ENCODE results near the gene ATP8A2.

The ATP8A2 gene

GRCh38 chr13:25375727-25376358 lies 4.1 kb downstream of the ATP8A2 start:
- Mint-ChIP-seq H3K27me3 (peaks cover 70% of the 10 kb centered on the region), H3K27ac (no peak overlapping the region), H3K4me1 (peaks cover 5% of the 10 kb centered on the region), H3K9me3 (no peaks in the 10 kb centered on the region), H3K4me3 (no peak overlapping the region)
- DNase-seq, result peak; percentile 30 to 39
- ATAC-seq, result peak; percentile 41

GRCh38 chr13:25377244-25377962 lies 5.6 kb downstream of the ATP8A2 start:
- Mint-ChIP-seq H3K9me3 (no peaks in the 10 kb centered on the region), H3K4me1 (peaks cover 5% of the 10 kb centered on the region), H3K4me3 (no peak overlapping the region), H3K27ac (no peak overlapping the region), H3K27me3 (peaks cover 72% of the 10 kb centered on the region)
- no peak for ATAC-seq
- no peak for DNase-seq

- no peak for ATAC-seq
- peaks cover 5% of the 10 kb centered on the region for H3K4me1 Mint-ChIP-seq
- H3K4me3 Mint-ChIP-seq, result no peak overlapping the region
- no peak for DNase-seq
- H3K27me3 Mint-ChIP-seq, result peaks cover 71% of the 10 kb centered on the region
- H3K9me3 Mint-ChIP-seq, result no peaks in the 10 kb centered on the region
- no peak overlapping the region for H3K27ac Mint-ChIP-seq
These were observed 6.8 kb downstream of the ATP8A2 start for GRCh38 chr13:25378528-25378927.

DNA sequence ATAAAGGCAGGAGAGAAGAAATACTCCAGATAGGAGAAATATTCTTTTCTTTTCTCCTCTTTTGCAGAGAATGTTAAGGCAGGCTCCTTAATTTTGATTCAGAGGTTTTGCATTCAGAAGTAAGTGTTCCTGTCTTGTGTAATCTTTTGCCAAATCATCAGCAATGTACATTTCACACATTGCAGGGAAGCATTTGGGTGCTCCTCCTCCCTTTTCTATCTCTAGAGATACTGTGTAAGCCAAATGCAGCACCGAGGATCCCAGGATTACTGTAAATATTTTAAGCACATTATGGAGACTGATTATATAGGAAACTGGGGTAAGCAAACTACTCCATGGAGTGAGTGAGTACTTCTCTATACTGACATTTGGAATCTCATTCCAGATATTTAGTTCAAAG lies 7.2 kb downstream of the ATP8A2 start:
- no peak for DNase-seq
- Mint-ChIP-seq H3K27me3 (peaks cover 71% of the 10 kb centered on the region), H3K4me1 (peaks cover 5% of the 10 kb centered on the region), H3K9me3 (no peaks in the 10 kb centered on the region), H3K4me3 (no peak overlapping the region), H3K27ac (no peak overlapping the region)
- no peak for ATAC-seq

GRCh38 chr13:25380082-25380481 lies 8.3 kb downstream of the ATP8A2 start:
- H3K27me3 Mint-ChIP-seq, result peaks cover 71% of the 10 kb centered on the region
- peak overlapping the region in 1 of 2 donors; percentile 15 for H3K27ac Mint-ChIP-seq
- ATAC-seq (no peak), DNase-seq (no peak)
- H3K4me3 Mint-ChIP-seq, result no peak overlapping the region
- peaks cover 5% of the 10 kb centered on the region for H3K4me1 Mint-ChIP-seq
- no peaks in the 10 kb centered on the region for H3K9me3 Mint-ChIP-seq

DNA sequence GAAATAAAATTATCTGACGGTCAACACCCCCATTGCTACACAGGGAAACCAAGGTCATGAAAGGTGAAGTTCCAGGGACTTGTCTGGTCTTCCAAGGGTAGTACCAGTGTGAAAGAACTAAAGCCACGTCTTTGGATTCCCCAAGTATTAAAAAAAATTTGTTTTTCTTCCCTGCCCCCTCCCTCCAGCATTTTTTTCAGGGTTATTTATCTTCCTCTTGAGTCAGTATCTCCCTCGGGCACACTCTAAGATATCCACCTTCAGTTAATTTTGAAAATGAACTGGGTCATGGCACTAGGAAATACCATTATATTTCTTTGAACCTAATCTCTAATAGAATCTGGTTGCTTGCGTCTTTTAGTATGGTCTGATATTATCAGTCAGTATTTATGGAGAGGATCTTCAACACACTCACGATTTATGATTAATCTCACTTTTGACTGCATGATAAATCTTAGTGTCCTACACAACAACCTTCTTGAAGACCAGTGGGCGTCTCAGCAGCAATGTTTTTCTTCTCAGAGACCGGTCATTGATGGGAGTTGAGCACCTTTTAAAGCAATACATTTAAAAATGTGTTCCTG lies 9.1 kb downstream of the ATP8A2 start:
- peaks cover under 1% of the 10 kb centered on the region for H3K4me1 Mint-ChIP-seq
- no peak overlapping the region for H3K27ac Mint-ChIP-seq
- H3K4me3 Mint-ChIP-seq, result no peak overlapping the region
- no peaks in the 10 kb centered on the region for H3K9me3 Mint-ChIP-seq
- no peak for DNase-seq
- no peak for ATAC-seq
- peaks cover 65% of the 10 kb centered on the region for H3K27me3 Mint-ChIP-seq

DNA sequence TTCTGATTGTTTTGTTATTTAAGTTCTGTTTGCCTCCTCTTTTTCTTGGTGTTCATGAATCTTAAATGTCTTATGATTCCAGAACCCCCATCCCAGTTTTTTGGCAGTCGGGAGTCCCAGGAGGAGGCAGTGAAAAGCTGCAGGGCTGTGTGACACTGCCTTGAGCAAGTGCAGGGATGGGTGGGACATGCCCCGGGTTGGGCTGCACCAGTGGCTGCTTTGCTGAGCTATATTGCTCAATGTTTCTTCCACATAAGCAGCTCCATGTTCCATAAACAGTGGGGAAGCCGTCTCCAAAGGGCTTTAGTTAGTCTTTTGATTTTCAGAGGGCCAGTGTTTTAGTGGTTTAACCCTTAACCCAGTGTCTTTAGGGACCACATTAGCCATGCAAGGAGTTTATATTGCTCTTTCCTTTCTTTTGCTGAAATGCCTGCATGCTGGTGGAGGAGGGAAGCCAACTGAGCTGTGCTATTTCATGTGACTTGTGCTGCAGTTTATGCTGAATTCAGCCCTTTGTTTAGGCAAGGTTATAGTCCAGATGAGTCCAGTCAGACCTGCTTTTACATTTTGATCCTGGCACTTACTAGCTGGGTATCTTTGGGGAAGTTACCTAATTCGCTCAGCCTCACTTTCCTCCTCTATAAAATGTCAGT lies 13.1 kb downstream of the ATP8A2 start:
- H3K4me3 Mint-ChIP-seq, result no peak overlapping the region
- H3K27me3 Mint-ChIP-seq, result peaks cover 66% of the 10 kb centered on the region
- ATAC-seq (no peak), DNase-seq (no peak)
- H3K27ac Mint-ChIP-seq, result no peak overlapping the region
- no peaks in the 10 kb centered on the region for H3K4me1 Mint-ChIP-seq
- H3K9me3 Mint-ChIP-seq, result no peaks in the 10 kb centered on the region

- no peak for DNase-seq
- Mint-ChIP-seq H3K4me1 (no peaks in the 10 kb centered on the region), H3K4me3 (no peak overlapping the region), H3K27me3 (peaks cover 26% of the 10 kb centered on the region), H3K9me3 (no peaks in the 10 kb centered on the region), H3K27ac (no peak overlapping the region)
- ATAC-seq, result no peak
These were observed 20.2 kb downstream of the ATP8A2 start for GRCh38 chr13:25391932-25392331.

- Mint-ChIP-seq H3K27ac (no peak overlapping the region), H3K4me3 (no peak overlapping the region), H3K27me3 (peaks cover 22% of the 10 kb centered on the region)
These were observed 22.8 kb downstream of the ATP8A2 start for GRCh38 chr13:25394402-25395060.

GRCh38 chr13:25397763-25398162 lies 26.0 kb downstream of the ATP8A2 start:
- Mint-ChIP-seq H3K27me3 (peaks cover 32% of the 10 kb centered on the region), H3K4me3 (no peak overlapping the region), H3K27ac (no peak overlapping the region), H3K4me1 (no peaks in the 10 kb centered on the region), H3K9me3 (no peaks in the 10 kb centered on the region)
- DNase-seq (no peak), ATAC-seq (no peak)

More at GRCh38 chr13:25394402-25395060, 22.8 kb downstream of the ATP8A2 start:
- Mint-ChIP-seq H3K4me1 (no peaks in the 10 kb centered on the region), H3K9me3 (no peaks in the 10 kb centered on the region)
- DNase-seq, result no peak
- ATAC-seq, result no peak

DNA sequence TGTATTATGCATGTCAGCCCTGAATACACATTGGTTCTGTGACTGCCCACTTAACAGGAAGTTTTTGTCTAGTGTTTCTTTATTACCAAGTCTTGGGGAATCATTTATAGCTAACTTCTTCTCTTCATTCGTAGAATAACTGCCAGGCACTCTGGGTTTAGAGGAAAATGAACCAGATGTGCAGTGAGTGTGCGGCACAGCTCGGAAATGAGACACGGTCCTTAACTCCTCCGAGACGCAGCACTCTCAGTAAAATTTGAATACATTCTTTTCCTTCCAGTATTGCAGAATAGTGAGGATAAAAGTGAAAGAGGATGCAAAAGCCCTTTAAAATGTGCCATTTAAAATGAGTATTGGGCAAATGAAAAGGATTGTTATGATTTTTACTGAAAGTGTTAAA lies 29.2 kb downstream of the ATP8A2 start:
- Mint-ChIP-seq H3K4me1 (no peaks in the 10 kb centered on the region), H3K9me3 (no peaks in the 10 kb centered on the region), H3K27ac (no peak overlapping the region), H3K27me3 (peaks cover 39% of the 10 kb centered on the region), H3K4me3 (no peak overlapping the region)
- DNase-seq, result no peak
- ATAC-seq, result no peak

- no peak for DNase-seq
- Mint-ChIP-seq H3K4me1 (no peaks in the 10 kb centered on the region), H3K4me3 (no peak overlapping the region), H3K9me3 (no peaks in the 10 kb centered on the region), H3K27ac (no peak overlapping the region), H3K27me3 (peaks cover 39% of the 10 kb centered on the region)
- no peak for ATAC-seq
These were observed 30.2 kb downstream of the ATP8A2 start for GRCh38 chr13:25401958-25402357.

- ATAC-seq (no peak), DNase-seq (no peak)
- H3K4me1 Mint-ChIP-seq, result no peaks in the 10 kb centered on the region
- peaks cover 22% of the 10 kb centered on the region for H3K27me3 Mint-ChIP-seq
- peaks cover 4 to 7% of the 10 kb centered on the region in 2 donors for H3K9me3 Mint-ChIP-seq
- no peak overlapping the region for H3K4me3 Mint-ChIP-seq
- H3K27ac Mint-ChIP-seq, result no peak overlapping the region
These were observed 34.6 kb downstream of the ATP8A2 start for GRCh38 chr13:25406377-25406776.

DNA sequence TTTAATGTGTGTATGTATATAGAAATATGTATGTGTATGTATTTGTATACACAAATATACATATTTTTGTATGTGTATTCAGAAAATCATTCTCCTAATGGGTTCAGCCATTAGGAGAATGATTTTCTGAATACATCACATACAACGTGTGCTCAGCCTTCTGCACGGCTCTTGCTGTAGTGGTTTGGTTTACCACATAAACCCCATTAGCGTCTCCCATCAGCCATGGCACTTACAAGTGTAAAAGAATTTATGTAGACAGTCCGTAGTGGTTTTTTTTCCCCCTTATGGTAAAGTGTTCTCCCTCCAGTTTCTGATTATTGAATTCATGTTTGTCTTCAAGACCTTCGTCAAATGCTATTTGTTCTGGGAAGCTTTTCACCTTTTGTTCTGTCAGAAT lies 38.2 kb downstream of the ATP8A2 start:
- Mint-ChIP-seq H3K27me3 (peaks cover 10% of the 10 kb centered on the region), H3K4me1 (no peaks in the 10 kb centered on the region), H3K4me3 (no peak overlapping the region), H3K27ac (no peak overlapping the region), H3K9me3 (peaks cover 4 to 7% of the 10 kb centered on the region in 2 donors)
- DNase-seq, result no peak
- no peak for ATAC-seq

DNA sequence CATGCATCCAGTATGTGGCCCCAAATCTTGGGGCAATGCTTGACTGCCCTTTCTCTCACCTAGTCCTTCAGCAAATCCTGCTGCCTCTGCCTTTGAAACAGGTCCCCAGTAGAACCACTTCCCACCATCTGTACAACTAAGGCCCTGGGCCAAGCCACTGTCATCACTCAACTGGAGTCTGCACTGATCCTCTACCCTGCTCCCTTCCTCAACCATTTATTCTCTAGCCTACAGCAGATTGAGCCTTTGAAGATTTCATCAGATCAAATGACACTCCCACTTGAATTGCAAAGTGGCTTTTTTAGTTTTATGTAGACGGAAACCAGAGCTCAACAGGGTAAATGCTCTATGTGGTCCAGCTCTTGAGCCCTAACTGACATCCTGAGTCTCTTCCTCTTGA lies 43.5 kb downstream of the ATP8A2 start:
- H3K27me3 Mint-ChIP-seq, result peaks cover 48% of the 10 kb centered on the region
- no peak overlapping the region for H3K27ac Mint-ChIP-seq

More for the DNA sequence above, 43.5 kb downstream of the ATP8A2 start:
- no peak overlapping the region for H3K4me3 Mint-ChIP-seq
- H3K9me3 Mint-ChIP-seq, result peaks cover 4 to 7% of the 10 kb centered on the region in 2 donors
- H3K4me1 Mint-ChIP-seq, result no peaks in the 10 kb centered on the region
- DNase-seq (no peak), ATAC-seq (no peak)
